Myocyte (in vitro differentiated cells): ENCODE data around the gene EFCAB12. TPM values are rescaled to one million over a fixed set of nuclear protein-coding genes. Genes with fewer than 3 reads are reported as not detected.
"Not testable (repeated sequence)": the region's sequence is repeated elsewhere in the genome, so short reads cannot be mapped to it uniquely, and the experiment has no call there.

Experiments
- DNase-seq: peaks from one replicate; pipeline ENCODE4 v3.0.0-alpha.2; 2012; ENCODE audit warnings: low read depth
- total RNA-seq: library from RNA; depleted of rRNA; stranded (reverse); fragments of >200 nt; gene quantifications from 2 replicates; pipeline ENCODE4 v1.2.3, GENCODE V29; 2014

The EFCAB12 gene
- total RNA-seq, 1 donor from 2014 or later: 0.35 TPM

- DNase-seq: no peak
Observed at GRCh38 chr3:129371041-129371826, 57.2 kb downstream of the EFCAB12 start.

DNA sequence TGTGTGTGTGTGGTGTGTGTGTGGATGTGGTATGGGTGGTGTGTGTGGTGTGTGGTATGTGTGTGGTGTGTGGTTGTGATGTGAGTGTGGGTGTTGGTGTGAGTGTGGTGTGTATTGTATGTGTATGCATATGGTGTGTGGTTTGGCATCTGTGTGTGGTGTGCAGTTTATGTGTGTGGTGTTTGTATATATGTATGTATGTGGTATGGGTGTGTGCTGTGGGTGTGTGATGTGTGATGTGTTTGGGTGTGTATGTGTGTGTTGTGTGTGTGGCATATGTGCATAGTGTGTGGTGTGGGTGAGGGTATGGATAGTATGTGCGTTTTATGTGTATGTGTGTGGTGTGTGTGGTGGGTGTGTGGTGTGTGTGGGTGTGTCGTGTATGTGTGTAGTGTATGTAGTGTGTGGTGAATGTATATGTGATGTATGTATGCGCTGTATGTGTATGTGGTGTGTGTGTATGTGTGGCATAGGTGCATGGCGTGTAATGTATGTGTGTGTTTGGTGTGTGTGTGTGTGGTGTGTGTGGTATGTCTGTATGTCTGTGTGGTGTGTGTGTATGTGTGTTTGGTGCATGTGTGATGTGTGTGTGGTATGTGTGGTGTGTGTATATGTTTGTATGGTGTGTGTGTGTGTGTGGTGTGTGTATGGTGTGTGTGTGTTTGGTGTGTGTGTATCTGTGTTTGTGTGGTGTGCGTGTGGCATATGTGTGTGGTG is 58.0 kb downstream of the EFCAB12 start:
- DNase-seq: no peak

DNA sequence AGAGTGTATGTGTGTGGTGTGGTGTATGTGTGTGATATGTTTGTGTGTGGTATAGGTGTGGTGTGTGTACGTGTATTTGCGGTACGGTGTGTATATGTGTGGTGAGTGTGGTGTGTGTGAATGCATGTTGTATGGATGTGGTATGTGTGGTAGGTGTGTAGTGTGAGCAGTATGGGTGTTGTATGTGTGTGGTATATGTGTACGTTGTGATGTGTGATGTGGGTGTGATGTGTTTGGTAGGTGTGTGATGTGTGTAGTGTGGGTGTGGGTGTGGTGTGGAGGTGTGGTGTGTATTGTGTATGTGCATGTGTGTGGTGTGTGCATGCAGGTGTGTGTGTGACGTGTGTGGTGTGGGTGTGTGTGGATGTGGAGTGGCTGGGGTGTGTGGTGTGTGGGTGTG is 58.7 kb downstream of the EFCAB12 start:
- no peak for DNase-seq

GRCh38 chr3:129367821-129368220 is 60.6 kb downstream of the EFCAB12 start:
- DNase-seq: no peak

DNA sequence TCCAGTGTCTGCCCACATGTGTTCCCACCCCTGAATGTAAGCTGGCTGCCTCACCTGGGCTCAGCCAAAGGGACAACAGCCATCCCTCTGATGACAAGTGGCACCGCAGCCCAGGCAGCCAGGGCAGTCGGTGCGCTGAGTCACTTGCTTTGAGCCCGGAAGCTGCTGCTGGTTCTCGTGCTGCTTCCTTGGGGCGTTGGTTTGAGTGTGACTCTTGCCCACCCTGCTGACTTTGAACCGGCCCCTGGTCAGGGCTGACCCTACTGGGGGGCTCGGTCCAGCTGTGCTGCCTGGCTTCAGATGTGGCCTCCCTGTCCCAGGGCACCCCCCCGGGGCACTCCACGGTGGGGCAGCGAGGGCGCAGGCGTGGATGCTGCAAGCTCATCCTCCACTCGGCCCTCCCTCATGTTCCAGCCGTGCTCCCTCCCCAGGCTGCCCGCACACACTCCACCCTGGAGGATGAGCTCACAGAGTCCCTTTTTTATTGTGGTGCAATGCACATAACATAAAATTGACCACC is 62.1 kb downstream of the EFCAB12 start:
- DNase-seq: no peak

DNA sequence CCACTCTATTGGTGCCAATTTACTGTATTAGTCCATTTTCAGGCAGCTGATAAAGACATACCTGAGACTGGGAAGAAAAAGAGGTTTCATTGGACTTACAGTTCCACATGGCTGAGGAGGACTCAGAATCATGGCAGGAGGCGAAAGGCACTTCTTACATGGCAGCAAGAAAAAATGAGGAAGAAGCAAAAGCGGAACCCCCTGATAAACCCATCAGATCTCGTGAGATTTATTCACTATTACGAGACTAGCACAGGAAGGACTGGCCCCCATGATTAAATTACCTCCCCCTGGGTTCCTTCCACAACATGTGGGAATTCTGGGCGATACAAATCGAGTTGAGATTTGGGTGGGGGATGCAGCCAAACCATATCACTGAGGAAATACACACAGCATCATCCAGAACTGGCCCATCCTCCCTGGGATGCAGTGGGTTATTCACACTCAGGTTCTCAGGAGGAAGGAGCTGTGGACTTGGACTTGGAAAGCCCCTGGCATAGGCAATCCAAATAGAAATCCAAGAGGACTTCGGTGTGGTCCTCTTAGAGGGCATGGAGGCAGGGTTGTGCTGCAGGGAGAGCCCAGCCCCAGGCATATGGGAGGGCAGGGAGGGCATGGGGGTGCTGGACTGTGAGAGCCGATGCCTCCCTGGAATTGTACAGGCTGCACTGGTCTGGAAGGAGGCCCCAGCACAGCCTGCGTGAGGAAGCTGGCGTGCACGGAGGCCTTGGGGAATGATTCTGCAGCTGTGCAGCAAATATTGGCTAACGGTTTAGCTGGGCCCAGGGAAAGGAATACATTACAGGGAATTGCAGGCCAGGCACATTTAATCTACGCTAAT is 62.9 kb downstream of the EFCAB12 start:
- no peak for DNase-seq

GRCh38 chr3:129364811-129365210 is 63.6 kb downstream of the EFCAB12 start:
- not testable (repeated sequence) for DNase-seq

DNA sequence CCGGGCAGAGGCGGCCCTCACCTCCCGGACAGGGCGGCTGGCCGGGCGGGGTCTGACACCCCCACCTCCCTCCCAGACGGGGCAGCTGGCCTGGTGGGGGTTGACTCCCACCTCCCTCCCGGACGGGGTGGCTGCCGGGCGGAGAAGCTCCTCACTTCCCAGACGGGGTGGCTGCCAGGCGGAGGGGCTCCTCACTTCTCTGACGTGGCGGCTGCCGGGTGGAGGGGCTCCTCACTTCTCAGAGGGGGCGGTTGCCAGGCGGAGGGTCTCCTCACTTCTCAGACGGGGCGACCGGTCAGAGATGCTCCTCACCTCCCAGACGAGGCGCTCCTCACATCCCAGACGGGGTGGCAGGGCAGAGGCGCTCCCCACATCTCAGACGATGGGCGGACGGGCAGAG is 65.1 kb downstream of the EFCAB12 start:
- not testable (repeated sequence) for DNase-seq

GRCh38 chr3:129360705-129361460 is 67.6 kb downstream of the EFCAB12 start:
- no peak for DNase-seq

GRCh38 chr3:129360171-129360611 is 68.2 kb downstream of the EFCAB12 start:
- DNase-seq: no peak

DNA sequence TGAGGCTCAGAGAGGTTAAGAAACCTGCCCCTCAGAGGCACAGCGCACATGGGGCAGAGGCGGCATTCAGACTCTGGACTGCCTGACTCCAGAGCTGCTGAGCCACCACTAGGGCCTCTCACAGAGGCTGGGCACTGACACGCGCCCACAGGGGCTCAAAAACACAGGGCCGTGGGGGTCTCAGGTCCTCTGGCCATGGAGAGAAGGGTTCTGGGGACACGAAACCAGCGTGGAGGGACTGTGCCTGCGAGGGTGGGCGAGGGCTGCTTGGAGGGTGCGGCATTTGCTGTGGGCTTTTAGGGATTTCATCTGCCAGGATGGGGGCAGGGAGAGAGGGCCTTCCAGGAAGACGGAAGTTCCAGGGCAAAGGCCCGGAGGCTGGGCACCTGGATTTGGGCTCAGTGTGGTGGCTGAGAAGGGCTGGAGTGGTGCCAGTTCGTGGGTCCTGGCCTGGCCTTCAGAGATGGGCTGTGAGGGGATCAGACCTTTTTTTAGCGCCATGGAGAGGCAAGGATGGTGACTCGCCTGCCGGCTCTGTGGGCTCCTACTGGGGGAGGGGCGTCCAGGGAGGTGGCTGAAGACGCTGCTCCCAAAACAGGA is 69.6 kb downstream of the EFCAB12 start:
- peak; percentile 65 for DNase-seq

DNA sequence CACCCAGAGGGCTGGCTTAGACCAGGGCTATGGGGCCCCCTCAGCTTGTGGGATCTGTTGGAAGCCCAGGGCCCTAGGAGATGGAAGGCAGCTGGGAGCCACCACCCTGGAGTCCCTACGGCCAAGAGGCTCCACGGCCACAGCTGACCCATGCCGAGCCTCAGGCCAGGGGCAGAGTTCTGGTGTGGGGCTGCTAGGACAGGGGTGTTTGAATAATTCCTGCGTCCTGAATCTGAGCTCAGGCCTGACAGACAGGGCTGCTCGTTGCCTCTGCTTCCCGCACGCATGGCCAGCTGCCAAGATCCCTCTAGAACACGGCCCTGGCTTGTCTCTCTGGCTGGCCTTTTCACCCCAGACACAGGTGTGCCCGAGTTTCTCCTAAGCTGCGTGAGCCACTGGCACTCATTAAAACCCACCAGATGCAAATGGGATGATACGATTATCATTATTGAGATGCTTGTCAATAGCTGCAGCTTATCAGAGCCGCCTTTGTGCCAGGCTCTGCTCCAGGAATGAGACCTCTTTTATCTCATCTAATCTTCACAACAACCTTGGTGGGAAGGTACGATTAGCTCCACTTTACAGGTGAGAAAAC is 70.2 kb downstream of the EFCAB12 start:
- DNase-seq: no peak

- DNase-seq: no peak
Observed at GRCh38 chr3:129357616-129358015, 70.8 kb downstream of the EFCAB12 start.

DNA sequence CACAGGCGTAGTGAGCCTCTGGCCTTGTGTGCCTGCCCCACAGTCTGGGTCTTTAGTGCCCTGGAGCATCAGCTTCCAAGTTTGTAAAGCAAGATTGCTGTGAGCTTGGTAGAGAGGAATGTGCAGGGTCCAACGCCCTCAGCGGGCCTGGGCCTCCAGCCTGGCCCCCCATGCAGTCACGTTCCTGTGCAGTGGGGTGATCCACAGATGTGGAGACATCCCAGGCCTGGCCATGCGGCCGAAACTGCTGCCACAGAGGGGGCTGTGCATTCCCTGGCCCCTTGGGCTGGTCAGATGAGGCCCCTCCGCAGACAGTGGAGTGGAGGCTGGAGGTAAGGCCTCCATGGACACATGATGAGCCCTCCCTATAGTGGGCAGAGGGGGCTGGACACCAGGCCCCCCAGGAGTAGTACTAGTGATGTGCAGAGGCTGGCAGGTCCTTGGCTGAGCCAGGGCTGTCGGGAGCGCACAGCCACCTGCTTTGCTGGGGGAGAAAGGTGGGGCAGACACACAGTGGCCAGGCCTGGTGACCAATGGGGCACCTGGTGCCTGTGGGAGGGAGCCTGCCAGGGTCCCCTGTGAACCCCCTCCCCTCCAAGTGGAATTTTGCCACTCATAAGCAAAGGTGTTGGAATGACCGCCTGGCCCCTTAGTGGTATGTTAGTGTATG is 71.5 kb downstream of the EFCAB12 start:
- DNase-seq: no peak

DNA sequence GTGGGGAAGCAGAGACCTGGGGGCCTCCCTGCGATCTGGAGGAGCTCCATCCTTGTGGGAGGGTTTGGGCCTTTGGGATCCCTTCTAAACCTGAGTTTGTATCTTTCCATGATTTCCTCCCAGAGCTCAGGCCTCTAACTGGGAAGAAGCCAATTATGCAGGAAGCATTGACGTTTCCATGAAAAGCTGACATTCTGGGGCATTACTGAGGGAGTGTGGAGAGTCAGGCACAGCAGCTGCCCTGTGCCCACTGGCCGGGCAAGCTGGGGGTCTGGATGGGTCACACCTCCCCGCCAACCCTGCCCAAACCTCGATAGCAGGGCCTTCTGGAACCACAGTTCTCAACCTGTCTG is 74.9 kb downstream of the EFCAB12 start:
- no peak for DNase-seq

- DNase-seq: no peak
Observed at GRCh38 chr3:129352650-129353588, 75.5 kb downstream of the EFCAB12 start.

- DNase-seq: no peak
Observed at GRCh38 chr3:129352045-129352444, 76.4 kb downstream of the EFCAB12 start.
